ENCODE results near the gene C1QTNF8.

The C1QTNF8 gene

DNA sequence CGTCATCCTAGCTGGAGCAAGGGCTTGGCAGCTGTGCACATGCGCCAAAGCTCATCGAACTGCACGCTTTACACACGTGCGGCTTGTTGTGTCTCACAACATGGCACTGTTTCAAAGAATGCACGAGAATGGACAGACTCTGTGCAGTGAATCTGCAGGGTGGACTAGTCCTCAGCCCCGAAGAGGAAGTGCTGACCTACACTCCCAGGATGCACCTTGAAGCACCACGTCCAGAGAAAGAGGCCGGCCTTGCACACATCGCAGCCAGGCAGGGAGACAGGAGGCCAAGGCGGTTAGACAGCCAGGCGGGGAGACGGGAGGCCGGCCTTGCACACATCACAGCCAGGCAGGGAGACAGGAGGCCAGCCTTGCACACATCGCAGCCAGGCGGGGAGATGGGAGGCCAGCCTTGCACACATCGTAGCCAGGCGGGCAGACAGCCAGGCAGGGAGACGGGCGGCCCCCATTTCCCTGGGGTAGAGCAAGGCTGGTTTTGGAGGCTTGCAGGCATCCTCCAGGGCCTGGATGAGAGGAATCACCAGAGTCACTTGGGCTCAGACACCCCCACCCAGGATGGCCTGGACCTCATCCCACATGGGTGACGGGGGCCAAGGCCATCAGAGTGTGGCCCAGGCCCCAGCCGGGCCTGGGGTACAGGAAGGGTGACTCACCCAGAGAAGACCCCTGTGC, 47.9 kb upstream of the C1QTNF8 start:
- H2AFZ ChIP-seq (ENCODE audit: low read depth, low read length): no peak overlapping the region
- no peaks in the 10 kb centered on the region for H3K27me3 ChIP-seq (ENCODE audit: low read depth, low read length)

GRCh38 chr16:1142911-1143310, 46.9 kb upstream of the C1QTNF8 start:
- Histone ChIP-seq H3K79me2 (ENCODE audit: low read length) (no peaks in the 10 kb centered on the region), H2AFZ (ENCODE audit: low read depth, low read length) (no peak overlapping the region), H3K9me3 (ENCODE audit: insufficient read depth, low read length) (no peaks in the 10 kb centered on the region), H3K4me2 (ENCODE audit: low read length) (no peak overlapping the region), H3K36me3 (replicated peaks; ENCODE audit: low read depth, low read length) (no peaks in the 10 kb centered on the region), H3K27ac (ENCODE audit: low read length) (no peak overlapping the region), H3K27me3 (ENCODE audit: low read depth, low read length) (no peaks in the 10 kb centered on the region), H4K20me1 (ENCODE audit: insufficient read depth, low read length) (no peaks in the 10 kb centered on the region), H3K4me1 (ENCODE audit: low read length) (no peaks in the 10 kb centered on the region), H3K9ac (ENCODE audit: low read length) (no peak overlapping the region), H3K4me3 (ENCODE audit: low read length) (no peak overlapping the region)
- no peak for TF ChIP-seq EZH2phosphoT487 (IDR thresholded peaks at IDR 0.05; ENCODE audit: low read depth)
- TF ChIP-seq, protein P1, sequence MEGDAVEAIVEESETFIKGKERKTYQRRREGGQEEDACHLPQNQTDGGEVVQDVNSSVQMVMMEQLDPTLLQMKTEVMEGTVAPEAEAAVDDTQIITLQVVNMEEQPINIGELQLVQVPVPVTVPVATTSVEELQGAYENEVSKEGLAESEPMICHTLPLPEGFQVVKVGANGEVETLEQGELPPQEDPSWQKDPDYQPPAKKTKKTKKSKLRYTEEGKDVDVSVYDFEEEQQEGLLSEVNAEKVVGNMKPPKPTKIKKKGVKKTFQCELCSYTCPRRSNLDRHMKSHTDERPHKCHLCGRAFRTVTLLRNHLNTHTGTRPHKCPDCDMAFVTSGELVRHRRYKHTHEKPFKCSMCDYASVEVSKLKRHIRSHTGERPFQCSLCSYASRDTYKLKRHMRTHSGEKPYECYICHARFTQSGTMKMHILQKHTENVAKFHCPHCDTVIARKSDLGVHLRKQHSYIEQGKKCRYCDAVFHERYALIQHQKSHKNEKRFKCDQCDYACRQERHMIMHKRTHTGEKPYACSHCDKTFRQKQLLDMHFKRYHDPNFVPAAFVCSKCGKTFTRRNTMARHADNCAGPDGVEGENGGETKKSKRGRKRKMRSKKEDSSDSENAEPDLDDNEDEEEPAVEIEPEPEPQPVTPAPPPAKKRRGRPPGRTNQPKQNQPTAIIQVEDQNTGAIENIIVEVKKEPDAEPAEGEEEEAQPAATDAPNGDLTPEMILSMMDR (IDR thresholded peaks at IDR 0.05; ENCODE audit: low read depth, low read length): no peak

More for the DNA sequence above, 47.9 kb upstream of the C1QTNF8 start:
- Histone ChIP-seq H3K36me3 (replicated peaks; ENCODE audit: low read depth, low read length) (no peaks in the 10 kb centered on the region), H3K9me3 (ENCODE audit: insufficient read depth, low read length) (no peaks in the 10 kb centered on the region), H3K4me2 (ENCODE audit: low read length) (no peak overlapping the region), H3K9ac (ENCODE audit: low read length) (no peak overlapping the region), H3K27ac (ENCODE audit: low read length) (no peak overlapping the region), H4K20me1 (ENCODE audit: insufficient read depth, low read length) (no peaks in the 10 kb centered on the region), H3K4me3 (ENCODE audit: low read length) (no peak overlapping the region), H3K4me1 (ENCODE audit: low read length) (no peaks in the 10 kb centered on the region), H3K79me2 (ENCODE audit: low read length) (no peaks in the 10 kb centered on the region)
- TF ChIP-seq, protein P1 (IDR thresholded peaks at IDR 0.05; ENCODE audit: low read depth, low read length): no peak

DNA sequence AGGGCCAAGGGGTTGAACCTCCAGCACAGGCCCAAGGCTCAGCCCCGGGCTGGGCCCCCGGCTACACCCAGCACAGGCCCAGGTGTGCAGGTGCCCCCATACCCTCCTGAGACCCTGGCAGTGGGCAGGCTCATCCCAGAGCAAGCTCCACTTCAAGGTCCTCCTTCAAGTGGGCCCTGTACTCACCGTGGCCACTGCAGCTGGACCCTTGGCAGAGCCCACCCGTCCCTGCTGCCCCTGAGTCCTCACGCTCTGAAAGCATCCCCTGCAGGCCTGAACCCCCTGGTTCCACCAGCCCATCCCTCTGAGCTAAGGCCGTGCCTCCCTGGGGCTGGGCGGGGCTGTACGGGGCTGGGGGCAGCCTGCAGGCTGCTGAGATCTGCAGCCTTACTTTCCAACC, 45.7 kb upstream of the C1QTNF8 start:
- Histone ChIP-seq H3K36me3 (replicated peaks; ENCODE audit: low read depth, low read length) (no peaks in the 10 kb centered on the region), H3K4me1 (ENCODE audit: low read length) (no peaks in the 10 kb centered on the region), H3K79me2 (ENCODE audit: low read length) (no peaks in the 10 kb centered on the region), H3K9ac (ENCODE audit: low read length) (no peak overlapping the region), H3K4me3 (ENCODE audit: low read length) (no peak overlapping the region), H3K9me3 (ENCODE audit: insufficient read depth, low read length) (no peaks in the 10 kb centered on the region), H3K4me2 (ENCODE audit: low read length) (no peak overlapping the region), H4K20me1 (ENCODE audit: insufficient read depth, low read length) (no peaks in the 10 kb centered on the region), H2AFZ (ENCODE audit: low read depth, low read length) (no peak overlapping the region), H3K27ac (ENCODE audit: low read length) (no peak overlapping the region), H3K27me3 (ENCODE audit: low read depth, low read length) (no peaks in the 10 kb centered on the region)
- no peak for TF ChIP-seq EZH2phosphoT487 (IDR thresholded peaks at IDR 0.05; ENCODE audit: low read depth)
- TF ChIP-seq, protein P1 (IDR thresholded peaks at IDR 0.05; ENCODE audit: low read depth, low read length): no peak

GRCh38 chr16:1141191-1141590, 45.1 kb upstream of the C1QTNF8 start:
- Histone ChIP-seq H3K79me2 (ENCODE audit: low read length) (no peaks in the 10 kb centered on the region), H3K9ac (ENCODE audit: low read length) (no peak overlapping the region), H3K4me3 (ENCODE audit: low read length) (no peak overlapping the region), H3K4me1 (ENCODE audit: low read length) (no peaks in the 10 kb centered on the region), H4K20me1 (ENCODE audit: insufficient read depth, low read length) (no peaks in the 10 kb centered on the region), H3K9me3 (ENCODE audit: insufficient read depth, low read length) (no peaks in the 10 kb centered on the region), H3K27me3 (ENCODE audit: low read depth, low read length) (no peaks in the 10 kb centered on the region), H3K27ac (ENCODE audit: low read length) (no peak overlapping the region), H3K4me2 (ENCODE audit: low read length) (no peak overlapping the region), H3K36me3 (replicated peaks; ENCODE audit: low read depth, low read length) (no peaks in the 10 kb centered on the region), H2AFZ (ENCODE audit: low read depth, low read length) (no peak overlapping the region)
- TF ChIP-seq, protein P1 (IDR thresholded peaks at IDR 0.05; ENCODE audit: low read depth, low read length): no peak
- no peak for TF ChIP-seq EZH2phosphoT487 (IDR thresholded peaks at IDR 0.05; ENCODE audit: low read depth)

All from OCI-LY3 (cell line).